ENCODE results near the gene IL36RN.
A peak's percentile ranks its signal among the peaks of the same experiment; 100 is the strongest.
"Not testable (repeated sequence)": the region's sequence is repeated elsewhere in the genome, so short reads cannot be mapped to it uniquely, and the experiment has no call there.

Gene IL36RN

DNA sequence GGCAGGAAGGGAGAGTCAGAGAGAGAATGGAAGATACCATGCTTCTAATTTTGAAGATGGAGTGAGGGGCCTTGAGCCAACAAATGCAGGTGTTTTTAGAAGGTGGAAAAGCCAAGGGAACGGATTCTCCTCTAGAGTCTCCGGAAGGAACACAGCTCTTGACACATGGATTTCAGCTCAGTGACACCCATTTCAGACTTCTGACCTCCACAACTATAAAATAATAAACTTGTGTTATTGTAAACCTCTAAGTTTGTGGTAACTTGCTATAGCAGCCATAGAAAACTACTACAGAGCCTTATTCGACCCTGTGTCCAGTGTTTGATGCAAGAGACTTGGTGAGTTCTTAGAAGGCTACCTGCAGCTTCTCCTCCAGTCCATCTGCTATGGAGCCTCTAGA, 16.6 kb downstream of the IL36RN start:
- DNase-seq, result no peak

GRCh38 chr2:113076954-113077669, 18.1 kb downstream of the IL36RN start:
- no peak for DNase-seq

- DNase-seq, result no peak
Measured at GRCh38 chr2:113077921-113078320, 18.9 kb downstream of the IL36RN start.

DNA sequence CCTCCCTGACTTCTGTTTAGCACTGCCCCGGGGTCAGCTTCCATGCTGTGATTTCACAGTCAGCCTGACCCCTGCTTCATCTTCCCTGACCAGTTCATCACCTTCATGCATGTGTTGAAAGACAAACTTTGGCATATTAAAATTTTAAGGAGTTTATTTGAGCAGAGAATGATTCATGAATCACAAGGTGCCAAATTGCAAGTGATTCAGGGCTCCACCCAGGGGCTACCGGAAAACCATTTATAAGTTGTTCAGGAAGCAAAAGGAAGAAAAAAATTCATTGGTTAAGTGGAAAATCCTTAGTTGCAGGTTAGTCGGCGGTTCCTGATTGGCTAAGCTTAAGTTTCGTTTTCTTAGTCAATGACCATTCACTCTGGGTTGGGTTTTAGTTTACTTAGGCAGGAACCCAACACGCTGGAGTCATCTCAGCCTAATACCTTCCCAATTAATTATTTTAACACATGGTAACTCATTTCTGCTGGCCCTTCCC, 19.4 kb downstream of the IL36RN start:
- no peak for DNase-seq

DNA sequence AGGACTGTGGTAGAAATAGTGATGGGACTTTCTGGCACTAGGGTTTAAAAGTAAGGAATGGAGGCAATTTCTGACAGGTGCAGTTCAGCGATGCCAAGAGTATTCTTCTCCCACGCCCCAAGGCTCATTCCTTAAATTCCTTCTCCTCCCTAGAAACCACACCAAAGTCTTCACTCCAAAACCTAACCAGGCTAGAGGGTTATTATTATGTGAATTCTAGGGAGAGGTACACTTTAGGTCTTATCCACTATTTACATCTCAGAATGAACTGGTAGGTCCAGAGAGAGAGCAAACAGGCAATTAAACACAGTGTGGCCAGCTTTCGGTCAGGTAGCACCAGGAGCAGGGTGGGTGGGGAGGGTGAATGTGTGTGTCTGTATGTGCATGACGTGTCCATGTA, 20.1 kb downstream of the IL36RN start:
- DNase-seq, result no peak

GRCh38 chr2:113080134-113080533, 21.1 kb downstream of the IL36RN start:
- peak; percentile 60 for DNase-seq

GRCh38 chr2:113081488-113082210, 22.7 kb downstream of the IL36RN start:
- DNase-seq, result no peak

DNA sequence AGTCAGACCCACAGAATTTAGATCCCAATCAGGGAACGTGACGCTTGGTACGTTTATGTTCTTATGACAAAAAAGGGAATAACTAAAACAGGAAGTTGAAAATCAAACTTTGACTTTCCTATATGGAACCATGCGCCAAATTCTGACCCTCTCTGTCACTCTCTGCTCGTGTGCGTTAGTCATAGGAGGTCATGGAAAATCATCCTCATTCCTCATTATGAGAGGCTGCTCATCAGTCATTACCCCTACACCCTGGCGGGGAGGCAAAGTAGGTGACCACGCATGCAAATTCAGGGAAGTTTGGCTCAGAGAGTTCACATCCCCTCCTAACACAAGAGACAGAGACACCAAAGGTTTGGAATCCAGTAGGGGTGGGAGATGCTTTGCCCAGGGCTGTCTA, 24.3 kb downstream of the IL36RN start:
- DNase-seq, result no peak

- no peak for DNase-seq
Measured at GRCh38 chr2:113084249-113085000, 25.4 kb downstream of the IL36RN start.

GRCh38 chr2:113085542-113085941, 26.5 kb downstream of the IL36RN start:
- DNase-seq, result no peak

GRCh38 chr2:113088213-113088992, 29.4 kb downstream of the IL36RN start:
- no peak for DNase-seq

DNA sequence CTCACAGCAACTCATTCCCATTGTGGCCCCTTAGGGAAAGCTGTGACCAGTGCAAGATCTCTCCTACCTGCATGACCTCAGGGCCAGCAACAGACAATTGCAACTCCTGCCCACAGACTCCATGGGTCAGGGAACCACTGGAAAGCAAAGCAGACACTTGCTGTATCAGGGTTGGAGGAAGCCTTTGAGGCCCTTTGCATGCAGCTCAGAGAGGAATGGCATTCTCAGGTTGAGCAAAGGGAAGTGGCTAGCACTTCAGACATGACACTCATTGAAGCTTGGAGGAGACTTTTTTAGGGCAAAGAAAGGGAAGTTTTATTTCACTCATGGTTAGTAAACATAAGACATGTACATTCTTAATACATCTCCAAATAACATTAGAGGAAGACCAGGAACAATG, 30.9 kb downstream of the IL36RN start:
- DNase-seq, result no peak

DNA sequence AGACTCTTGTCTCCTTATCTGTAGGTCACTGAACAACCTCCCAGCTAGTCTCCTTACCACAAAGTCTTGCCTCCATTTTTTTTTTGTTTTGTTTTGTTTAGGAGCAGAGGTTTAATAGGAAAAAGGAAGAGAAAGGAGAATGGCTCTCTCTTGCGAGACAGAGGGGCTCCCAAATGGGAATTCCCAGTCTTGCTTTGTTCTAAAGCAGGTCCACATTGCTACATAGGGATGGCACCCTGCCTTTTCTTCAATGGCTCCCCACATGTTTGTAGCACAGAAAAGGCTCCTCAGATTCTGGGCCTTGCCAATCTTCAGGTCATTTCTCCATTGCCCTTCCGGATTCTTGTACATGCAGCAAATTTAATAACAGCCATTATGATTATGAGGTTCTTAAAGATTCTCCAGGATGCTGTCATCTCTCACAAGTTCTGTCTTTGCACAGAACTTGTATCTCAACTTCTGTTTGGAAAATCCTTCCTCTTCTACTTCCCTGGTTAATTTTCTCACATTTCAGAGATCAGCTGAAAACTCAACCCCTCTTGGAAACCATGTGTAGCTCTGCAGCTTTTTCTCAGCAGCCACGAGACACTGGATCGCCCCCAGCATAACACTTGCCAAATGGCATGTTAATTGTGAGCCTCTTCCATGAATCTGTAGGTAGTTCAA, 32.4 kb downstream of the IL36RN start:
- DNase-seq, result no peak

DNA sequence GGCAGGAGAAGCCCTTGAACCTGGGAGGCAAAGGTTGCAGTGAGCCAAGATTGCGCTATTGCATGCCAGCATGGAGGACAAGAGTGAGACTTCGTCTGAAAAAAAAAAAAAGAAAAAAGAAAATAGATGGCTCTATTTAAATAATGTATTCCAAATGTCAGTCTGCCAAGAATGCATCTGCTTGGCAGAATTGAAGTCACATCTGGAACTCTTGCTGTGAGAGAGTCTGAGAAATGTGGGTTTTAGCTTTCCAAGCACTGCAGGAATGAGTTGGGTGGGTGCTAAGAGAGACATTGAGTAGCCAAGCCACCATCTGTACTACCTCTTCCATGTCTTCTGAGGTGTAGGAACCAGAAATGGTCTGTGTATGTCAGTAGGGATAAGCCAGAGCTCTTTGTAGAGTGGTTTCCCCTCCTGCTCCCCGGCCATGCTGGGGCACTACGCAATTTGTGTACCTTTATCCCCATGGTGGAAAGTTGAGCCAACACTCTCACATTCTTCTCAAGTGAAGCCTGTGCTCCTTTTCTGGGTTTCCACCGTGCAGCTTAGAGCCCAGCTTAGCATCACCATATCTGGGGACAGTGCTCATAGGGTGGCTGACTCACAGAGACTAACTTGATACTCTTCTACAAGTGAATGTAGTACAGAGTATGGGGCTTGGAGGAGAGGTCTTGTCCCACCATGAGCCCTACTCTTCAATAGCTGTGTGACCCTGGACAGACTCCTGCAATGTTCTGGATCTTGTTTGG, 34.0 kb downstream of the IL36RN start:
- DNase-seq, result no peak

- no peak for DNase-seq
Measured at GRCh38 chr2:113093613-113093977, 34.6 kb downstream of the IL36RN start.

- DNase-seq, result not testable (repeated sequence)
Measured at GRCh38 chr2:113096306-113096705, 37.3 kb downstream of the IL36RN start.

GRCh38 chr2:113096842-113097618, 38.0 kb downstream of the IL36RN start:
- not testable (repeated sequence) for DNase-seq

DNA sequence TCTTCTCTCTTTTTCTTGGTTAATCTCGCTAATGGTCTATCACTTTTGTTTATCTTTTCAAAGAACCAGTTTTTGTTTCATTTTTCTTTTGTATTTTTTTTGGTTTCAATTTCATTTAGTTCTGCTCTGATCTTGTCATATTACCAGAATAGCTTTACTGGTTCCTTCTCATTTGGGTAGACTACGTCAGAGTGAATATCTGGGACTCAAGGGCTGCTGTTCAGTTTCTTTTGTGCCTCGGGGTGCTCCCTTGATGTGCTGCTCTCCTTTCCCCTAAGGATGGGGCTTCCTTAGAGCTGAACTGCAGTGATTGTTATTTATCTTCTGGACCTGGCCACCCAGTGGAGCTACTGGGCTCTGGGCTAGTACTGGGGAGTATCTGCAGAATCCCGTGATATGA, 39.0 kb downstream of the IL36RN start:
- no peak for DNase-seq

DNA sequence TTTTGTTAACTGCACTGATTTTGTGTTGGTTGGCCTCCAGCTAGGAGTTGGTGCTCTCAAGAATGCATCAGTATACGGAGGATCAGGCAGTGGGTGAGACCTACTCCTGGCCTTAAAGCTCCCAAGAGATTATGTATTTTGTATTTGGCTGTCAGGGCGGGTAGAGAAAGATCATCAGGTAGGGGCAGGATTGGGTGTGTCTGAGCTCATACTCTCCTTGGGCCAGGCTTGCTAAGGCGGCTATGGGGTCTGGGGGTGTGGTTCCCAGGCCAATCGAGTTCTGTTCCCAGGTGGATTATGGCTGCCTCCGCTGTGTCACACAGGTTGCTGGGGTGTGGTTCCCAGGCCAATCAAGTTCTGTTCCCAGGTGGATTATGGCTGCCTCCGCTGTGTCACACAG, 39.5 kb downstream of the IL36RN start:
- no peak for DNase-seq

GRCh38 chr2:113102133-113102532, 43.1 kb downstream of the IL36RN start:
- DNase-seq, result no peak

- no peak for DNase-seq
Measured at GRCh38 chr2:113103277-113103676, 44.3 kb downstream of the IL36RN start.

Measured in right forelimb (tissue), 1 donor.